ENCODE data around the gene CLIC4. TPM values are rescaled to one million over a fixed set of nuclear protein-coding genes. Genes with fewer than 3 reads are reported as not detected.

CLIC4 gene
- total RNA-seq, 1 experiment from 2014 or later, result 262 TPM

- ChIA-PET POLR2A (interaction anchor here (0.6 to 1.3 kb wide), 2 partner anchors 11 to 256 kb away, joined by 3 read pairs; no protein-coding TSS in a partner anchor), CTCF (interaction anchor here (0.9 to 2.7 kb wide), 8 partner anchors 12 to 186 kb away, joined by 3 to 11 read pairs (median 4); no protein-coding TSS in a partner anchor)
Observed at GRCh38 chr1:24874611-24875234, 129.5 kb downstream of the CLIC4 start.

More at GRCh38 chr1:24874611-24875234, 129.5 kb downstream of the CLIC4 start:
- Mint-ChIP-seq H3K27ac (no peak overlapping the region), H3K4me3 (no peak overlapping the region), H3K36me3 (no peaks in the 10 kb centered on the region), H3K4me1 (peaks cover 14% of the 10 kb centered on the region), H3K27me3 (ENCODE audit: low read depth) (no peaks in the 10 kb centered on the region), H3K9me3 (no peaks in the 10 kb centered on the region)
- TF ChIP-seq PRRX2 (CRISPR knock-in tag; IDR thresholded peaks at IDR 0.05) (no peak), TCF7 (CRISPR knock-in tag; IDR thresholded peaks at IDR 0.05; ENCODE audit: low read depth) (no peak), ZNF396 (CRISPR knock-in tag; IDR thresholded peaks at IDR 0.05; ENCODE audit: borderline replicate concordance) (no peak), ELF4 (CRISPR knock-in tag; IDR thresholded peaks at IDR 0.05; ENCODE audit: low read depth) (no peak), FOXJ3 (CRISPR knock-in tag; IDR thresholded peaks at IDR 0.05; ENCODE audit: borderline replicate concordance) (no peak), NR2C2 (CRISPR knock-in tag; IDR thresholded peaks at IDR 0.05) (no peak), ZBTB43 (CRISPR knock-in tag; IDR thresholded peaks at IDR 0.05) (no peak), AFF4 (CRISPR knock-in tag; IDR thresholded peaks at IDR 0.05; ENCODE audit: borderline replicate concordance) (no peak), NR3C1 (CRISPR knock-in tag; conservative IDR thresholded peaks at IDR 0.05; ENCODE audit: low read depth) (no peak), ETV6 (CRISPR knock-in tag; IDR thresholded peaks at IDR 0.05) (no peak), PREB (CRISPR knock-in tag; IDR thresholded peaks at IDR 0.05; ENCODE audit: borderline replicate concordance) (no peak), IRF2 (CRISPR knock-in tag; IDR thresholded peaks at IDR 0.05; ENCODE audit: borderline replicate concordance, low read depth) (no peak), ZNF219 (CRISPR knock-in tag; IDR thresholded peaks at IDR 0.05; ENCODE audit: borderline replicate concordance) (no peak), ERG (CRISPR knock-in tag; IDR thresholded peaks at IDR 0.05) (no peak), MAX (CRISPR knock-in tag; IDR thresholded peaks at IDR 0.05) (no peak), ZNF671 (CRISPR knock-in tag; IDR thresholded peaks at IDR 0.05) (no peak), CREM (CRISPR knock-in tag; IDR thresholded peaks at IDR 0.05) (no peak), SMAD3 (CRISPR knock-in tag; IDR thresholded peaks at IDR 0.05; ENCODE audit: borderline replicate concordance) (no peak), ATF6 (CRISPR knock-in tag; IDR thresholded peaks at IDR 0.05) (no peak), KAT7 (CRISPR knock-in tag; IDR thresholded peaks at IDR 0.05; ENCODE audit: borderline replicate concordance) (no peak)
- DNase-seq (ENCODE audit: low spot score) (no peak), ATAC-seq (no peak)
